K562 (cell line): ENCODE measurements around the gene PUS3.
A peak's percentile ranks its signal among the peaks of the same experiment; 100 is the strongest.

ENCODE experiments used
- CEBPB ChIP-seq: fragments of 450-650 bp; IDR thresholded peaks from 2 replicates; pipeline ENCODE4 v1.6.1; 2016; ENCODE audit warnings: missing genetic modification characterization, missing compliant biosample characterization
- CTCF ChIP-seq, 3 experiments: IDR thresholded peaks in 2 of 3; conservative IDR thresholded peaks in 1 of 3; 2 replicates each; pipeline ENCODE4 v1.5.1; 2011 to 2012; ENCODE audit warnings: low read length in 3 of 3, mild to moderate bottlenecking in 3 of 3, control low read depth in 2 of 3, improper control_type of control experiment in 1 of 3, inconsistent platforms in 1 of 3, low read depth in 1 of 3, mixed read lengths in 1 of 3, moderate library complexity in 1 of 3; ENCODE audit not compliant: insufficient read depth in 2 of 3
- HCFC1 ChIP-seq: IDR thresholded peaks from 2 replicates; pipeline ENCODE4 v1.6.1; 2012; ENCODE audit warnings: low read depth, low read length, improper control_type of control experiment
- KLF1 ChIP-seq: fragments of 450-650 bp; IDR thresholded peaks from 2 replicates; pipeline ENCODE4 v1.6.1; 2016; ENCODE audit warnings: missing genetic modification characterization, missing compliant biosample characterization
- NR2F6 ChIP-seq: fragments of 450-650 bp; formaldehyde crosslinking; IDR thresholded peaks from 2 replicates; pipeline ENCODE4 v1.4.0; 2020; ENCODE audit warnings: mild to moderate bottlenecking
- PCBP1 ChIP-seq: fragments of 200-400 bp; formaldehyde crosslinking; IDR thresholded peaks from 2 replicates; pipeline ENCODE4 v1.6.1; 2018; ENCODE audit warnings: mild to moderate bottlenecking, low read depth, low read length; ENCODE audit not compliant: poor library complexity, severe bottlenecking
- PHF20 ChIP-seq: fragments of 450-650 bp; IDR thresholded peaks from 2 replicates; pipeline ENCODE4 v1.6.1; 2018; ENCODE audit not compliant: partially characterized antibody
- PREB ChIP-seq: sonication (generic); formaldehyde crosslinking; IDR thresholded peaks from 2 replicates; pipeline ENCODE4 v1.8.1; 2023; ENCODE audit warnings: mild to moderate bottlenecking, missing genetic modification reagents
- RNF219 ChIP-seq: fragments of 250-450 bp; sonication (Bioruptor Pico); IDR thresholded peaks from 2 replicates; pipeline ENCODE4 v1.5.0; 2022; ENCODE audit warnings: mild to moderate bottlenecking
- STAT5A ChIP-seq: IDR thresholded peaks from 2 replicates; pipeline ENCODE4 v1.6.1; 2012; ENCODE audit warnings: low read length, inconsistent platforms, borderline replicate concordance
- TAF1 ChIP-seq: IDR thresholded peaks from 2 replicates; pipeline ENCODE4 v1.6.1; 2011; ENCODE audit warnings: mild to moderate bottlenecking, low read length, moderate library complexity; ENCODE audit not compliant: insufficient read depth, control insufficient read depth, severe bottlenecking; ENCODE audit errors: extremely low read depth
- THRB ChIP-seq: fragments of 450-650 bp; formaldehyde crosslinking; conservative IDR thresholded peaks from 2 replicates; pipeline ENCODE4 v1.4.0; 2022; ENCODE audit warnings: mild to moderate bottlenecking, missing genetic modification characterization
- ZNF318 ChIP-seq, 2 experiments: fragments of 450-650 bp; IDR thresholded peaks; 2 replicates each; pipeline ENCODE4 v1.6.1; 2016; ENCODE audit warnings: mild to moderate bottlenecking in 2 of 2, borderline replicate concordance in 1 of 2, low read depth in 1 of 2, moderate library complexity in 1 of 2
- ZNF41 ChIP-seq: fragments of 250-450 bp; sonication (Bioruptor Pico); conservative IDR thresholded peaks from 2 replicates; pipeline ENCODE4 v1.4.0; 2020; ENCODE audit warnings: mild to moderate bottlenecking

GRCh38 chr11:125938418-125938817 is 35.4 kb upstream of the PUS3 start:
- TF ChIP-seq TAF1 = no peak
- TF ChIP-seq RNF219 (CRISPR knock-in tag) = no peak
- no peak for TF ChIP-seq ZNF318 (IDR thresholded peaks at IDR 0.05; ENCODE audit: borderline replicate concordance in 1 of 2, low read depth in 1 of 2)
- no peak for TF ChIP-seq PCBP1
- TF ChIP-seq PREB (CRISPR knock-in tag) = no peak
- no peak for TF ChIP-seq CTCF (IDR thresholded peaks at IDR 0.05 in 2 of 3, conservative IDR thresholded peaks at IDR 0.05 in 1 of 3; ENCODE audit: insufficient read depth in 2 of 3, low read depth in 1 of 3, low read length in 3 of 3)
- TF ChIP-seq KLF1 (tag) = no peak
- TF ChIP-seq NR2F6 = no peak
- no peak for TF ChIP-seq CEBPB (tag)
- TF ChIP-seq ZNF41 = no peak
- TF ChIP-seq THRB (CRISPR knock-in tag) = no peak
- TF ChIP-seq PHF20 = no peak
- TF ChIP-seq STAT5A = no peak
- 0 out of 2 replicates have a peak, but pooled peaks have one; percentile 29 for TF ChIP-seq HCFC1
